HG02678 (cell line): ENCODE data around the gene SMIM14.
"Not testable (repeated sequence)": the region's sequence is repeated elsewhere in the genome, so short reads cannot be mapped to it uniquely, and the experiment has no call there.

Source experiments
- ATAC-seq: cut with Tn5 transposase; IDR thresholded peaks from one replicate; pipeline ENCODE4 v1.9.1; 2021; ENCODE audit warnings: mild to moderate bottlenecking, moderate library complexity; ENCODE audit not compliant: unreplicated experiment

Gene SMIM14

DNA sequence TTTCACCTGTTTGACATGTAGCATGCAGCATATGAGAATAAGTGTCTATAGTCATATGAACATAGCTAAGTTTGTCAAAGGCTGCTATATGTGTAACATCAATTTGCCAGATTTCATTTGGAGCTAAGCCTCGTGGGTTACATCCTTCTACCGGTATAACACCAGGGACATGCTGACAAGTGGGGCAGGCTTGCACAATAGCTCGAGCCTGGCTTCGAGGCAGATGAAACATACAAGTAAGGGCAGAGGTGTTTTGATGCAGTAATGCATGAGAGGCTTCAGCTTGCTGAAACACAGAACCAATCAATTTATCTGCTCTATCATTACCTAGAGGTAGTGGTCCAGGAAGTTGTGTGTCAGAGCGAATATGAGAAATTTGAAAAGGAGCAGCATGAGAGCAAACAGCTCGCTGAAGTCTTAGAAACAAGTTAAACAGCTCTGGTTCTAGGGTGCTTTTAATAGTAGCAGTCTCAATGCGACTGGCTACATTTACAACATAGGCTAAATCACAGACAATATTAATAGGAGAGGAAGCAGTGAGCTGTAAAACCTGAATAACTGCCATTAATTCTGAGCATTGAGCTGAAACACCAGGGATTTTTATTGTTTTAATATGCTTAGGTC is 96.6 kb downstream of the SMIM14 start:
- no peak for ATAC-seq

DNA sequence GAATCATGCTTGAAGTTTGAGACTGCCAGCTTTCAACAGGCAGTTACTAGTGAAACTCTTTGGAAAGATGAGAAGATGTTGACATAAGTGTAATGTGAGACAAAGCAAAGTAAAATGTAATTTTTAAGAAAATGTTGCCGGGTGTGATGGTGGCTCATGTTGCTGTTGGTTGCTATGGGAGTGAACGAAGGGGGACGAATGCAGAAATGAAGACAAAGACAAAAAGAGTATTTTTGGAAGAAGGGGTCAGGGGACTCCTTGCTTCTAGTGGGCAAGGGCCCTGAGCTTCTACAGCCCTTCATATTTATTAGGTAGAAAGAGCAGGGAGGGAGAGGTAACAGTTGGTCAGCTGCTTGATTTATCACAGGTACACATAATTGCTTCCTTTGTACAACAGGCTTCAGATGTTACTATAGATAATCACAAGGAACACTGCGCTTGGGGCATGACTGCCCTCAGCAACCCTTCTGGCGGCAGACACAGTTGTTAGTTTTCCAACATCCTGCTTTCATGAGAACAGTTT is 99.5 kb downstream of the SMIM14 start:
- ATAC-seq, result no peak

DNA sequence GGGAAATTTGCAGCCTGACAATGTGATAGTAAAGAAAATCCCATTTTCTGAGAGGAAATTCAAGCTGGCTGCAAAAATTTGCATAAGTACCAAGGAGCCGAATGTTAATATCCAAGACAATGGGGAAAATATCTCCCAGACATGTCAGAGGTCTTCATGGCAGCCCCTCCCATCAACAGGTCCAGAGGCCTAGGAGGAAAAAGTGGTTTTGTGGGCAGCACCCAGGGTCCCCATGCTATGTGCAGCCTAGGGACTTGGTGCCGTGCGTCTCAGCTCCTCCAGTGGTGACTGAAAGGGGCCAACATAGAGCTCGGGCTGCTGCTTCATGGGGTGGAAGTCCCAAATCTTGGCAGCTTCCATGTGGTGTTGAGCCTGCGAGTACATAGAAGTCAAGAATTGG is 105.1 kb downstream of the SMIM14 start:
- ATAC-seq, result no peak

DNA sequence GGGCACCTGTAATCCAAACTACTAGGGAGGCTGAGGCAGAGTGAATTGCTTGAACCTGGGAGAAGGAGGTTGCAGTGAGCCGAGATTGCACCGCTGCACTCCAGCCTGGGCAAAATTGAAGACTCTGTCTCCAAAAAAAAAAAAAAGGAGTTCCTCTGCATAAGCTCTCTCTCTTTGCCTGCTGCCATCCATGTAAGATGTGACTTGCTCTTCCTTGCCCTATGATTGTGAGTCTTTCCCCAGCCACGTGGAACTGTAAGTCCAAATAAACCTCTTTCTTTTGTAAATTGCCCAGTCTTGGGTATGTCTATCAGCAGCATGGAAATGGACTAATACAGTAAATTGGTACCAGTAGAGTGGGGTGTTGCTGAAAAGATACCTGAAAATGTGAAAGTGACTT is 106.4 kb downstream of the SMIM14 start:
- ATAC-seq, result not testable (repeated sequence)

DNA sequence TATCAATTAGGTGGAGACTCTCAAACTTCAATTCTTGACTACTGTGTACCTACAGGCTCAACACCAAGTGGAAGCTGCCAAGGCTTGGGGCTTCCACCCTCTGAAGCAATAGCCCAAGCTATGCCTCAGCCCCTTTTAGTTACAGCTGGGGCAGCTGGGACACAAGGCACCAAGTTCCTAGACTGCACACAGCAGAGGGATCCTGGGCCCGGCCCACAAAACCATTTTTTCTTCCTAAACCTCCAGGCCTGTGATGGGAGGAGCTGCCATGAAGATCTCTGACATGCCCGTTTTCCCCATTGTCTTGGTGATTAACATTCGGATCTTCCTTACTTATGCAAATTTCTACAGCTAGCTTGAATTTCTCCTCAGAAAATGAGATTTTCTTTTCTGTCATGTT is 108.0 kb downstream of the SMIM14 start:
- ATAC-seq, result no peak

DNA sequence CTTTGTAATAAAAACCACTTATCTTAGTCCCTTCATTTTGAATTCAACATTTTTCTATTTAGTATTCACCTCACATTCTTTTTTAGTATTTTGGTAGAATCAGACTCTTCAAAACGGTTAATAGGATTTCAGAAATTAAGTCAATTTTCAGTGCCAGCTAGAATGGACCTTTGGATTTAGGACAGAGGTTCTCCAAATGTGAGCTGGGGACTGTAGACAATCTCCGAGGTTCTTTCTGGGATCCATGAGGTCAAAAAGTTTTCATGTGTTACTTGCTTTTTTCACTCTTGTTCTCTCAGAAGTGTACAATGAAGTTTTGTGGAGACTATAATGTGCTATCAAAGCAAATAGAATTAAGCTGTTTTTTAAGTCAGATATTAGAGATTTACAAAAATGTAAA is 109.1 kb downstream of the SMIM14 start:
- no peak for ATAC-seq

DNA sequence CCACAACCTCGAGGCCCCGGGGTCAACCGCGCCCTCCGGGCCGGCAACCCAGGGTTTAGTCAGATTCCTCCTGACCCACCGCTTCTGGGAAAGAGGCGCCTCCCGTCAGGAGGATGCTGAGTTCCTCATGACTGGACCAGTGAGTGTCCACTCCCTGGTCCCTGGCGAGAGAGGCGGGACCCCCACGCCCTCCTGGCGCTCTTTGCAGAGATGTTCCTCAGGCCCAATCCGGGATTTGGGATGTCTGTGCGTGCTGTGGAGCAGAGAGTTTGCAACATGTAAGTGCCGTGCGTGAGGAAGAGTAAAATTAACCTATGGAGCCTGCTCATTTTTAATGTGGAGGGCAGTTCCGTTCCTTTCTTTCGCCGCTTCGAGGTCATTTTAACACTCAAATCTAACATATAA is 110.6 kb downstream of the SMIM14 start:
- no peak for ATAC-seq

DNA sequence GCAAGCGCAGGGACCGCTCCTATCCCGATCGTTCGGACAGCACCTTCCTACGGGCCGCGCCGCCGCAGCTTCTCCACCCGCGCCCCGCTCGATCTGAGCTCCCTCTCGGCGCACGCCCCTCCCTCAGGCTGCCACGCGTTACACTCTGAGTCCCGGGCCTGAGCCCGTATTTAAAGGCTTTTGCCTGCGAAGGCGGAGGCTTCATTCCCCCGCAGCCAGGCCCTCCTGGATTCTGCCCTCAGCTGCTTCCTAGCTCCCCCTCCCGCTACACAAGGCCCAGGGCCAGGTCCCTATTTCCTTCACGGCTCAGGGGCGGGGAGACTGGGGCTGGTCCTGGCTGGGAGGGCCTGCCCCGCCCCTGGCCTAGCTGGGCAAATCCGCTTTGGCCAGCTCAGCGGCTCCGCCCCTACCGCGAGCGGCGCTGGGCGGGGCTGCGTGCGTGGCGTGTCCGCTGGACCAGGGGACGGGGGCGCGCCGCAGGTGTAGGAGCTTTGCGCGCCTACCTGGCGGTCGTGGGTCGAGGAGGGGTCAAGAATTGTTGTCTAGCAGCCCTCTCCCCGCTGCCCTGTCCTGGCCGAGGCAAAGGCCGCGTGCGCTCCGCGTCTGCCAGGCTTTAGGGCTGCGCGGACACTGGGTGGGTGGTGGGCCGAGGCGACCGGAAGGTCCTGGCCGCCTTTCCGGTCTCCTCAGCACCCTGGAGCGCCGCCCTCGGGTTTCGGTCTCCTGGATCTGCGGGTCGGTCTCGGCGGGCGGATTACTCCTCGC is 111.2 kb downstream of the SMIM14 start, which contains the start of gene UGDH:
Gene UGDH, minus strand, starts transcription at position 144 of the 765 bp plus-strand sequence. CDS start 5,927 bp downstream, outside the sequence.
- peak; percentile 97 for ATAC-seq

DNA sequence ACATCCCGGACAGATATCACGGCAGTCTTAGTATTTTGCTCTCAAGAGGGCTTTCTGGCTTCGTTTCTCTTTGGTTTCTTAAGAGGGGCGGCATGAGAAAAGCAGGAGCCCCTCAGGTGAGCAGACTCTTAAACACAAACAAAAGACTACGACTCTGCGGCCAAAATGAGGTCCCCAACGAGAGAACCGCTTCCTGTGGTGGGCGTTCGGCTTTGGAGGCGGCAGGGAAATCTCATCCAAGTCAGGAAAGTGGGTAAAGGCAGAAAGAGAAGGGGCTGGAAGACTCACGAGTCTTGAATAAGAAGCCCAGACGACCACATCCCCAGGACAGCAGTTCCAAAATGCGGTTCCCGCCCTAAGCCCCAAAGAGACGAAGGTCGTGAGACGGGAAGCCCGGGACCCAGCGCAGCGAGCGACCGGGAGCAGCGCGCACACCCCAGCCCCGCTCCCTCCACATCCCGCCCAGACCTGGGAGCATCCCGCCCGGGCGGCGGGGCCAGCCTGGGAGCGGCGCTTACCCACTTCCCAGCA is 111.8 kb downstream of the SMIM14 start:
- peak; percentile 22 for ATAC-seq

DNA sequence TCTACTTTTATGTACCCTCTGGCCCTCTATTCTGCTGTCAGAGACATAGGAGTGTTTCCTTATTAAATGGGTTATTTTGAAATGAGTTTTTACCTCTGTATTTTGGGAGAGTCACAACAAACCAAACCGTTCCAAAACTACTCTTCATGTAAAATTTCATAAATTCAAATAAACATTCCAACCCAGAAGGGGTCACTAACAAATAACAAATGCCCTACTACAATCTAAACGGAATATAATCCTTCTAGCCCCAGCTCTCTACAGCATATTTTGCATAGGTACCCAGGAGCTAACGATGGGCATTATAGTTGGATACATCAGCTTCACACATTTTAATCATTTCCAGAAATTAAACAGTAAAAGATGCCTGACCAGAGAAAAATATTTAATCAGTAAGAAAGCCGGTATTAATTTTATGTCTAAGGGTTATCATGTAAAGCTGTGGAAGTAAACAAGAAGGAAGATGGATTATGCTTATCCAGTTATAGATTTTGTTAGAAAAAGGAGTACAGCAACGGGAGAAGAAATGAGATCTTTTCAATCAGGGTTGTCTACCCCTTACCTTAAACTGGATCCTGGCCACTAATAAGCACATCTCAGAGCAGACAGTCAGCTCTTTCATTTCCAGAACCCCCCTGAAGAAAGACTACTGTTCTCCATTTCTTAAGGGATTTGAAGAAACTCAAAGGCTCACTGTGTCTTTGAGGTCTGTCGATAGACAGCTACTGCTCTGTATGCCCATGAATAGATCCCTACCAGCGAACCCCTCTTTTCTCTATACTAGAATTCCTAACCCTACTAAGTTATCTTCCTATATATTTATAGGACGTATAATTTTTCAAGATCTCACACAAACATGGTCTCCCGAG is 112.6 kb downstream of the SMIM14 start:
- ATAC-seq, result no peak

DNA sequence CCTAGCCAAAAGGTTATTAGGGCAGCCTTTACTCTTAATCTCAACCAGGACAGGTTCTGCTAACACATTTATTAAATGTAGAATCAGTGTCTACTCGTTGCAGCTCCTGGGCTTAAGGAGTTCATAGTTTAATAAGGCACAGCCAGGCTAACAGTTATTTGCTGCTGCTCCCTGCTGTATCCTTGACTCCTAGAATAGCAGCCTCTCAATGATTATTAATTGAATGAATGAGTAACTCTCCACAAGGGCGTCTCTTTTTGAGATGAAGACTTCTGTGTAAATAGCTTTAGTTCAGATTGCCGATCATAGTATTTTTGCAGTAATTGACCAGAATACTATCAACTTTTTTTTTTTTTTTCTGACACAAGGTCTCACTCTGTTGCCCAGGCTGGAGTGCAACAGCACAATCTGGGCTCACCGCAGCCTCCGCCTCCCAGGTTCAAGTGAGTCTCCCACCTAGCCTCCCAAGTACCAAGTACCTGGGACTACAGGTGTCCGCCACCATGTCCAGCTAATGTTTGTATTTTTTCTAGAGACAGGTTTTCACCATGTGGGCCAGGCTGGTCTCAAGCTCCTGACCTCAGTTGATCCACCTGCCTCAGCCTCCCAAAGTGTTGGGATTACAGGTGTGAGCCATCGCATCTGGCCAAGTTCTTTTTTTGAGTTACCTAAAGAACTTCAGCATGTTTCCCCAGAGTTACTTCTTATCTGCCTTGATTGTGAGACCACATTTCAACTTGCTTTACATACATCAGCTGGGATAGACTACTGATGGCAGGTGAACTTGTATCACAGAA is 114.3 kb downstream of the SMIM14 start:
- no peak for ATAC-seq

DNA sequence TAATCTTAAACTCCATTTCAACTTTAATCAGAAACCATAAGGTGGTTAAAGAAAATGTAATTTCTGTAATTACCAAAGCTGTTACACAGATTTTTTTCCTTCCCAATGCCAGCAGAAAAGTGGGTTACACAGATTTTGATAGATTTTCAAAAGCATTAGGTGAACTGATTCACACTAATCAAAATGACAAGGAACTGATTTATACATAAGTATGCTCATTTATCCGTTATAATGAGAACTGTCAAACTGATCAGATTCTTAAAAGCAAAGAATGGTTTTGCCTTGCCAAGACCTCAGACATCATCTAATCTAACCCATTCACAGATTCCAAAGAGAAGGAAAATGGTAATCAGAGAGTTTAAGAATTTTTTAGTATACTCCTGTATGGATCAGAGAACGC is 116.6 kb downstream of the SMIM14 start:
- ATAC-seq, result no peak

DNA sequence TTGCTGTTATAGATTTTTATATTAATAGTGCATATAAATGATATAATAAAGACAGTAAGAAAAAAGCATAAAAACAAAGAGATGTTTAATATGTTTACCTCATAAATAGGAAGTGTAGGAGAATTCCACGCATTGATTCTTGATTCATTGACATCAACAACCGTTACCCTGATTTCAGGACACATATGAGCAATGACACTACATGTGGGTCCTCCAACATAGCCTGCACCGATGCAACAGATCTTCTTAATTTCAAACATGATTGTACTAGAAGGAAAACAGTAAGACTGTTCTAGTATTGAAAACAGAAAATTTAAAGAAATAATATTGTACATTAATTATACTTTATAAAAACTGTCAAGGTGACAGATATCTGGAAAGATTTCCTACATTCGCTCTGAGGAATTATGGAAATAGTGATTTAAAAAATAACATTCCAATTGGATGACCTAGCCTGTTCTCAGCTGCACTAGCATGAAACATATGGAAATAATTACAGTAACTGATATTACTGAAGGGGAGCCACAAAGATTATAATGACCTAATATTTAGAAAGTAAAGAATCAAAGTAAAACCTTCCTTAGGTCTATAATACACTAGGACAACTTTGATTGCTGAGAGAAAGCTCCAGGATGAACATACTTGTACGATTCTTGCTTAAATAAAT is 117.3 kb downstream of the SMIM14 start:
- ATAC-seq, result no peak

DNA sequence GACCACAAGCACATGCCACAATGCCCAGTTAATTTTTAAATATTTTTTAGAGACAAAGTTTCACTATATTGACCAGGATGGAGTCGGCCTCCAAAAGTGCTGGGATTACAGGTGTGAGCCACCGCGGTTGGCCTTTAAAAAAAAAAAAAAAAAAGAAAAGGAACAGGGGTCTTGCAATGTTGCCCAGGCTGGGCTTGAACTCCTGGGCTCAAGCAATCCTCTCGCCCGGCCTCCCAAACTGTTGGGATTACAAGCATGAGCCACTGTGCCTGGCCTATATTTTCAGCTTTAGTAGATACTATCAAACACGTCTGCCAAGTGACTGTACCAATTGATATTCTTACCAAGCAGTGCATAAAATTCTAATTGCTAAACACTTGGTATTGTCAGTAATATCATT is 120.2 kb downstream of the SMIM14 start:
- ATAC-seq, result no peak

DNA sequence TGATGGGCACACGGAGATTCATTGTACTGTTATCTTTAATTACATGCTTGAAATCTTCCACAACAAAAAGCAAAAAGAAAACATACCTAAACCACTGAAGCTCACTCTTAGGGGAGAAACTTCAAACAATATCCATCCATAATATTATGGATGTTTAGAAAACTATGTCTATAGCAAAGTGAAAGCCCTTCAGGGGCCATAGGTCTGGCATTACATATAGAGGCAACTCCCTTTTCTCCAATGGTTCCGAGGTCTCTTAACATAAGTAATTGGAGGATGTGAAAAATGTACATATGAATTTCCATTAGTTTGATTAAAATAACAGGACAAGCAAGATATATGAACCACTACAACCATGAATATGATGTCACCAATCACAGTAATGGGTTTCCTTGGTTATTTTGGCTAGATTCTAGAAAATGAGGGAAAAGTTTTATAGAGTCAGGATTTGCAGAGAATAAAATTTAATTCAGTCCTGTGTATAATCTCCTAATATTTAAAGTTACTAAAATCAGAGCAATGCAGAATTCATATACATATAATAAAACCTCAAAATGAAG is 122.2 kb downstream of the SMIM14 start:
- ATAC-seq, result no peak

DNA sequence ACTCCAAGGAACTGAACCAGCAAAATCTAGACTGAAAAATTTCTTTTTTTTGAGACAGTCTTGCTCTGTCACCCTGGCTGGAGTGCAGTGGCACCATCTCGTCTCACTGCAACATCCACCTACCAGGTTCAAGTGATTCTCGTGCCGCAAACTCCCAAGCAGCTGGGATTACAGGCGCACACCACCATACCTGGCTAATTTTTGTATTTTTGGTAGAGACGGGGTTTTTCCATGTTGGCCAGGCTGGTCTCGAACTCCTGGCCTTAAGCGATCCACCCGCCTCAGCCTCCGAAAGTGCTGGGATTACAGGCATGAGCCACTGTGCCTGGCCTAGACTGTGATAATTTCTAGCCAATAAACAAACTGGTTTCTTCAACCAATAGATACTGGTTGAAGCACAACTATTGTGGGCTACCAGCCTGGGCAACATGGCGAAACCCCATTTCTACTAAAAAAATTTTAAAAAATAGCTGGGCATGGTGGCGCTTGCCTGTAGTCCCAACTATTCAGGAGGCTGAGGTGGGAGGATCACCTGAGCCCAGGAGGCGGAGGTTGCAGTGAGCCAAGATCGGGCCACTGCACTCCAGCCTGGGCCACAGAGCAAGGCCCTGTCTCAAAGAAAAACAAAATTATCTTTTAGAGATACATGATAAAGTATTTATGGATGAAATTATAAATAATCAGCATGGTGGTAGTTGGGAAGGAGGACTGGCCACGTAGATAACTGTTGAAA is 122.8 kb downstream of the SMIM14 start:
- ATAC-seq, result not testable (repeated sequence)

DNA sequence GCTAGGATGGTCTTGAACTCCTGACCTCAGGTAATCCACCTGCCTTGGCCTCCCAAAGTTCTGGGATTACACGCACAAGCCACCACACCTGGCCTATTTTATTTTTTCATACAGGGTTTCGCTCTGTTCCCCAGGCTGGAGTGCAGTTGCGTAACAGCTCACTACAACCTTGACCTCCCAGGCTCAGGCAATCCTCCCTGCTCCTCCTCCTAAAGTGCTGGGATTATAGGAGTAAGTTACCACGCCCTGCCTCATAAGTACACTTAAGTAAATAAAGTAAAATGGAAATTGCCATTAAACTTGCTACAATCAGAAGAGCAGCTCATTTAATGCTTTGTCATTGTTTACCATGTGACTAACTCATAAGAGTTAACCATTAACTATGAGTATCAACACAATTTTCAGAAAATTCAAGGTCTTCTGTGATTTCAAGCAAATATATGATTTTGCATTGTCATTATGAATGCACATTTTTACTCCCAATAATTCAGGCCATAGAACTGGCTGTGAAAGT is 123.7 kb downstream of the SMIM14 start:
- ATAC-seq, result no peak

DNA sequence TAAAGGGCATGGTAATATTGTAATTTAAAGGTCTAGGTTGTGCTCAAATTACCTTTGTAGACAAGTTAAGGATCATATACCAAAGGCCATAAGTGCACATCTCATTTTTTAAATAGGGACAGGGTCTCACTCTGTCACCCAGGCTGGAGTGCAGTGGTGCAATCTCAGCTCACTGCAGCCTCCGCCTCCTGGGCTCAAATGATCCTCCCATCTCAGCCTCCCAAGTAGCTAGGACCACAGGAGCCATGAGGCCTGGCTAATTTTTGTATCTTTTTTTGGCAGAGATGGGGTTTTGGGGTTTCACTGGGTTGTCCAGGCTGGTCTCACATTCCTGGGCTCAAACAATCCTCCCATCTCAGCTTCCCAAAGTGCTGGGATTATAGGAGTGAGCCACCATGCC is 124.4 kb downstream of the SMIM14 start:
- ATAC-seq, result not testable (repeated sequence)
